K562 (cell line): Measurements from ENCODE around the gene ZPLD1. TPM values are rescaled to one million over a fixed set of nuclear protein-coding genes. Genes with fewer than 3 reads are reported as not detected.

Source experiments
- ATAC-seq: fragments of 200-7000 bp; cut with Tn5 transposase; 3 replicates; pipeline ENCODE4 v1.9.1; 2020; ENCODE audit warnings: moderate library complexity
- BruUV-seq: library from RNA; stranded (reverse); fragments of 400-500 nt; replicated peaks from 2 replicates; lab custom pipeline; 2021; lab: Mats Ljungman, UMichigan
- CTCF ChIA-PET: fragments of 300-600 bp; formaldehyde crosslinking; extraction: SDS; loops from one replicate; lab custom pipeline; 2021; ENCODE audit warnings: low intra/inter-chr PET ratio; lab: Yijun Ruan, JAX
- POLR2A ChIA-PET: fragments of 300-600, 350-650 bp; sonication (Branson Sonifier 250); formaldehyde crosslinking; extraction: SDS; loops from one replicate; lab custom pipeline; 2021; ENCODE audit warnings: antibody characterized with exemption, inconsistent platforms; lab: Yijun Ruan, JAX
- DNase-seq, 4 experiments: peaks; one replicate each; pipeline versions ENCODE4 v3.0.0 to v3.0.0-alpha.2; 2011 to 2018; ENCODE audit warnings: low spot score in 3 of 4, mixed read lengths in 3 of 4; ENCODE audit errors: extremely low read depth in 1 of 4
- FAIRE-seq: peaks from 2 replicates; lab custom pipeline; 2011; peaks lifted over from hg19 to GRCh38; lab: Jason Lieb, UNC
- H2AFZ ChIP-seq: 2 replicates; pipeline ENCODE4 v1.6.0; 2011; ENCODE audit warnings: low read depth, low read length, control low read depth, inconsistent platforms
- H3K27ac ChIP-seq: fragments of 200-600 bp; 3 replicates; pipeline ENCODE4 v1.8.0; 2011; ENCODE audit warnings: low read depth, mild to moderate bottlenecking, control low read depth, inconsistent platforms, low read length, moderate library complexity, mixed read lengths; ENCODE audit errors: extremely low read depth
- H3K27me3 ChIP-seq, 2 experiments: fragments of 300-600 bp in 1 of 2; 2 replicates in 1 of 2; 3 replicates in 1 of 2; pipeline versions ENCODE4 v1.6.0 to v1.8.0; 2011; ENCODE audit warnings: inconsistent platforms in 2 of 2, low read length in 2 of 2, mild to moderate bottlenecking in 1 of 2, mixed read lengths in 1 of 2, moderate library complexity in 1 of 2; ENCODE audit not compliant: control insufficient read depth in 2 of 2, insufficient read depth in 2 of 2
- H3K36me3 ChIP-seq: fragments of 300-600 bp; 3 replicates; pipeline ENCODE4 v1.8.0; 2011; ENCODE audit warnings: mild to moderate bottlenecking, low read length, inconsistent platforms; ENCODE audit not compliant: control insufficient read depth, insufficient read depth
- H3K4me1 ChIP-seq, 2 experiments: fragments of 200-600 bp in 1 of 2; replicated peaks in 1 of 2; 2 replicates in 1 of 2; 3 replicates in 1 of 2; pipeline versions ENCODE4 v1.5.1 to v1.8.0; 2011; ENCODE audit warnings: inconsistent platforms in 2 of 2, low read length in 2 of 2, mild to moderate bottlenecking in 1 of 2, mixed read lengths in 1 of 2, moderate library complexity in 1 of 2; ENCODE audit not compliant: control insufficient read depth in 2 of 2, insufficient read depth in 2 of 2
- H3K4me2 ChIP-seq: 2 replicates; pipeline ENCODE4 v1.6.1; 2011; ENCODE audit warnings: low read length, control low read depth, inconsistent platforms, mixed read lengths; ENCODE audit not compliant: insufficient read depth
- H3K4me3 ChIP-seq: fragments of 200-600 bp; sonication (generic), shearing (Covaris generic); 2 replicates; pipeline ENCODE4 v1.5.1; 2016; ENCODE audit warnings: control low read depth, inconsistent platforms
- H3K79me2 ChIP-seq: fragments of 200-600 bp; 3 replicates; pipeline ENCODE4 v1.8.0; 2011; ENCODE audit warnings: low read length, inconsistent platforms; ENCODE audit not compliant: control insufficient read depth, insufficient read depth
- H3K9ac ChIP-seq, 2 experiments: 2 replicates each; pipeline versions ENCODE4 v1.6.0 to v1.6.1; 2011; ENCODE audit warnings: low read depth in 2 of 2, low read length in 2 of 2, control low read depth in 1 of 2, inconsistent platforms in 1 of 2, mild to moderate bottlenecking in 1 of 2, mixed read lengths in 1 of 2; ENCODE audit not compliant: insufficient read depth in 1 of 2
- H3K9me1 ChIP-seq: one replicate; pipeline ENCODE4 v1.6.0; 2011; ENCODE audit warnings: inconsistent platforms, mild to moderate bottlenecking, low read length, moderate library complexity; ENCODE audit not compliant: control insufficient read depth, insufficient read depth
- H3K9me3 ChIP-seq: replicated peaks from 2 replicates; pipeline ENCODE4 v1.5.1; 2011; ENCODE audit warnings: low read depth, low read length, inconsistent platforms; ENCODE audit not compliant: control insufficient read depth, insufficient read depth
- H4K20me1 ChIP-seq: replicated peaks from 2 replicates; pipeline ENCODE4 v1.6.1; 2011; ENCODE audit warnings: low read length, inconsistent platforms, mixed read lengths; ENCODE audit not compliant: control insufficient read depth, insufficient read depth
- CBX1 ChIP-seq: sonication (generic); IDR thresholded peaks from 2 replicates; pipeline ENCODE4 v1.6.1; 2016; ENCODE audit warnings: antibody characterized with exemption, low read depth, mild to moderate bottlenecking
- CBX3 ChIP-seq, 2 experiments: IDR thresholded peaks; 1 replicate in 1 of 2; 2 replicates in 1 of 2; pipeline ENCODE4 v1.6.1; 2012; ENCODE audit warnings: inconsistent platforms in 2 of 2, low read length in 2 of 2, borderline replicate concordance in 1 of 2, control low read depth in 1 of 2
- CHD1 ChIP-seq: fragments of 200-600 bp; sonication (generic); IDR thresholded peaks from one replicate; pipeline ENCODE4 v1.6.1; 2012; ENCODE audit warnings: mild to moderate bottlenecking, moderate library complexity, low read length, inconsistent platforms
- COPS2 ChIP-seq: fragments of 450-650 bp; conservative IDR thresholded peaks from 2 replicates; pipeline ENCODE4 v1.6.1; 2016; ENCODE audit warnings: mild to moderate bottlenecking, moderate library complexity
- FOXP1 ChIP-seq: sonication (generic); formaldehyde crosslinking; IDR thresholded peaks from 2 replicates; pipeline ENCODE4 v1.8.0; 2022; ENCODE audit warnings: mild to moderate bottlenecking, missing genetic modification reagents
- HDAC2 ChIP-seq: fragments of 450-650 bp; IDR thresholded peaks from 2 replicates; pipeline ENCODE4 v1.6.1; 2016; ENCODE audit warnings: mild to moderate bottlenecking
- HES1 ChIP-seq: fragments of 450-650 bp; IDR thresholded peaks from 2 replicates; pipeline ENCODE4 v1.6.1; 2016; ENCODE audit warnings: low read depth, mild to moderate bottlenecking, moderate library complexity
- MXI1 ChIP-seq: IDR thresholded peaks from 2 replicates; pipeline ENCODE4 v1.6.1; 2011; ENCODE audit warnings: low read depth, mild to moderate bottlenecking, improper control_type of control experiment, low read length
- PHB ChIP-seq: fragments of 250-450 bp; sonication (Bioruptor Pico); IDR thresholded peaks from 2 replicates; pipeline ENCODE4 v1.5.0; 2021
- POLR3A ChIP-seq: IDR thresholded peaks from 2 replicates; pipeline ENCODE4 v1.6.1; 2011; ENCODE audit warnings: borderline replicate concordance, mild to moderate bottlenecking, moderate library complexity; ENCODE audit not compliant: insufficient read length, insufficient read depth; ENCODE audit errors: extremely low read depth
- RBFOX2 ChIP-seq: fragments of 200-400 bp; formaldehyde crosslinking; IDR thresholded peaks from 2 replicates; pipeline ENCODE4 v1.6.1; 2017; ENCODE audit warnings: low read depth, mild to moderate bottlenecking, low read length, moderate library complexity
- SUPT5H ChIP-seq: fragments of 450-650 bp; IDR thresholded peaks from 2 replicates; pipeline ENCODE4 v1.6.1; 2016
- TARDBP ChIP-seq: fragments of 450-650 bp; IDR thresholded peaks from 2 replicates; pipeline ENCODE4 v1.6.1; 2016
- TRIM28 ChIP-seq: fragments of 450-650 bp; IDR thresholded peaks from 2 replicates; pipeline ENCODE4 v1.6.1; 2017
- ZEB2 ChIP-seq: fragments of 450-650 bp; IDR thresholded peaks from 2 replicates; pipeline ENCODE4 v1.6.1; 2016
- ZNF197 ChIP-seq: fragments of 200-800 bp; sonication (Bioruptor generic); IDR thresholded peaks from 2 replicates; pipeline ENCODE4 v1.6.1; 2016; ENCODE audit warnings: low read depth, missing genetic modification characterization, missing compliant biosample characterization
- ZNF311 ChIP-seq: fragments of 250-450 bp; sonication (Bioruptor Pico); IDR thresholded peaks from 2 replicates; pipeline ENCODE4 v1.4.0; 2020; ENCODE audit warnings: mild to moderate bottlenecking, moderate library complexity
- ZNF431 ChIP-seq: sonication (generic); formaldehyde crosslinking; IDR thresholded peaks from 2 replicates; pipeline ENCODE4 v1.8.0; 2022; ENCODE audit warnings: mild to moderate bottlenecking, missing genetic modification reagents
- ZNF76 ChIP-seq: fragments of 250-450 bp; sonication (Bioruptor Pico); IDR thresholded peaks from 2 replicates; pipeline ENCODE4 v1.4.0; 2020; ENCODE audit warnings: mild to moderate bottlenecking, moderate library complexity, borderline replicate concordance
- WGBS: fragments of 100-300 bp; shearing (Covaris generic); methylation state at CpG from one replicate; pipeline ENCODE4 v1.1.6; 2016; ENCODE audit warnings: low coverage, mixed read lengths; ENCODE audit not compliant: insufficient coverage; ENCODE audit errors: missing lambda C conversion rate; 5-methylcytosine and 5-hydroxymethylcytosine counted together
- in situ Hi-C: fragments of 300-500 bp; cut with MboI; formaldehyde crosslinking; loops from 4 replicates; pipeline ENCODE4 v1.15.0; 2018; ENCODE audit warnings: inconsistent platforms, mixed read lengths
- intact Hi-C: fragments of 100-400 bp; cut with micrococcal nuclease; formaldehyde crosslinking; loops from 2 replicates; pipeline ENCODE4 v1.14.2; 2022
- polyA plus RNA-seq, 8 experiments: library from polyadenylated mRNA; depleted of rRNA in 4 of 8; stranded (reverse) in 5 of 8; unstranded in 3 of 8; fragments of >200 nt; fragmentation: Nextera tagmentation in 2 of 8; fragmentation: Illumina TruSeq in 1 of 8; extraction: Ambion mirVana in 2 of 8; extraction: Trizol in 1 of 8; gene quantifications; 2 replicates each; pipeline versions ENCODE4 v1.2.1 to v1.2.3, GENCODE V29; 2011 to 2014; ENCODE audit warnings: inconsistent platforms in 1 of 8, missing spikeins in 1 of 8
- total RNA-seq, 7 experiments: library from RNA; depleted of rRNA in 6 of 7; stranded (reverse); fragments of >200 nt in 6 of 7; fragmentation: Illumina TruSeq in 2 of 7; extraction: Trizol in 2 of 7; gene quantifications; 2 replicates each; pipeline versions ENCODE4 v1.2.1 to v1.2.3, GENCODE V29; 2011 to 2021; ENCODE audit warnings: low replicate concordance in 1 of 7
- TF ChIP-seq, protein P1 (sequence below): fragments of 450-650 bp; IDR thresholded peaks from 2 replicates; pipeline ENCODE4 v1.6.1; 2017; ENCODE audit warnings: antibody characterized with exemption, mild to moderate bottlenecking

ZPLD1 gene
- total and polyA plus RNA-seq, 9 of the 15 experiments (the other 6 are each of a cell fraction or from before 2014, with no cell fraction given): 0.03 to 0.10 (median 0.04) TPM; not detected in 6

DNA sequence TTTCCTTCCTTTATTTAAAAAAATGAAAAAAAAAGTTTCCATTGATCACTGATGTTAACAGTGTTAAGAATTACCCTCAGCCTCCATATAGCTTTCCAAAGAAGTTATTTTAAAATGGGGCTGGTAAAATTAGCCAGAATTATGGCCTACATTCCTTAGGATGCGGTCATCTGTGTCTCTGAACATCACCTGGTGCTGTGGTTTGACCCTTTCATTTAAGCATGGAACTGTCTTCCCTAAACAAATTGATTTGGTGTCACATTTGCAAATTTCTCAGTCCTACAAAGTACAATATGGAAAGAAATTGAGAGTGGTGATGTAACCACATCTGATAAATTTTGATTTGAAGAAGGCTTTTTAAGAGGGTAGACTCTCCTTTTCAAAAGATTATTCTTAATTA, 40.3 kb upstream of the ZPLD1 start:
- H3K4me3 ChIP-seq: no peak overlapping the region
- POLR2A ChIA-PET: no interaction called here
- no peak overlapping the region for H2AFZ ChIP-seq
- CTCF ChIA-PET: no interaction called here
- ATAC-seq (no peak), DNase-seq (no peak), FAIRE-seq (no peak)
- BruUV-seq: no TSS peak
- no peak overlapping the region for H3K4me2 ChIP-seq
- TF ChIP-seq ZNF311 (CRISPR knock-in tag) (no peak), HDAC2 (no peak), ZNF76 (CRISPR knock-in tag) (no peak), ZNF197 (CRISPR knock-in tag) (no peak), FOXP1 (CRISPR knock-in tag) (no peak), SUPT5H (no peak), COPS2 (no peak), PHB (CRISPR knock-in tag) (no peak), CHD1 (no peak), MXI1 (no peak), CBX3 (IDR thresholded peaks at IDR 0.05; ENCODE audit: borderline replicate concordance in 1 of 2, low read length in 2 of 2) (no peak), HES1 (no peak), RBFOX2 (no peak), CBX1 (no peak), ZNF431 (CRISPR knock-in tag) (no peak), ZEB2 (no peak), TARDBP (no peak), TRIM28 (no peak), POLR3A (no peak)
- TF ChIP-seq, protein P1, sequence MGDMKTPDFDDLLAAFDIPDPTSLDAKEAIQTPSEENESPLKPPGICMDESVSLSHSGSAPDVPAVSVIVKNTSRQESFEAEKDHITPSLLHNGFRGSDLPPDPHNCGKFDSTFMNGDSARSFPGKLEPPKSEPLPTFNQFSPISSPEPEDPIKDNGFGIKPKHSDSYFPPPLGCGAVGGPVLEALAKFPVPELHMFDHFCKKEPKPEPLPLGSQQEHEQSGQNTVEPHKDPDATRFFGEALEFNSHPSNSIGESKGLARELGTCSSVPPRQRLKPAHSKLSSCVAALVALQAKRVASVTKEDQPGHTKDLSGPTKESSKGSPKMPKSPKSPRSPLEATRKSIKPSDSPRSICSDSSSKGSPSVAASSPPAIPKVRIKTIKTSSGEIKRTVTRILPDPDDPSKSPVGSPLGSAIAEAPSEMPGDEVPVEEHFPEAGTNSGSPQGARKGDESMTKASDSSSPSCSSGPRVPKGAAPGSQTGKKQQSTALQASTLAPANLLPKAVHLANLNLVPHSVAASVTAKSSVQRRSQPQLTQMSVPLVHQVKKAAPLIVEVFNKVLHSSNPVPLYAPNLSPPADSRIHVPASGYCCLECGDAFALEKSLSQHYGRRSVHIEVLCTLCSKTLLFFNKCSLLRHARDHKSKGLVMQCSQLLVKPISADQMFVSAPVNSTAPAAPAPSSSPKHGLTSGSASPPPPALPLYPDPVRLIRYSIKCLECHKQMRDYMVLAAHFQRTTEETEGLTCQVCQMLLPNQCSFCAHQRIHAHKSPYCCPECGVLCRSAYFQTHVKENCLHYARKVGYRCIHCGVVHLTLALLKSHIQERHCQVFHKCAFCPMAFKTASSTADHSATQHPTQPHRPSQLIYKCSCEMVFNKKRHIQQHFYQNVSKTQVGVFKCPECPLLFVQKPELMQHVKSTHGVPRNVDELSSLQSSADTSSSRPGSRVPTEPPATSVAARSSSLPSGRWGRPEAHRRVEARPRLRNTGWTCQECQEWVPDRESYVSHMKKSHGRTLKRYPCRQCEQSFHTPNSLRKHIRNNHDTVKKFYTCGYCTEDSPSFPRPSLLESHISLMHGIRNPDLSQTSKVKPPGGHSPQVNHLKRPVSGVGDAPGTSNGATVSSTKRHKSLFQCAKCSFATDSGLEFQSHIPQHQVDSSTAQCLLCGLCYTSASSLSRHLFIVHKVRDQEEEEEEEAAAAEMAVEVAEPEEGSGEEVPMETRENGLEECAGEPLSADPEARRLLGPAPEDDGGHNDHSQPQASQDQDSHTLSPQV: no peak
- H3K27ac ChIP-seq: no peak overlapping the region
- intact Hi-C loops (no loop called here), in situ Hi-C loops (no loop called here)
- no peak overlapping the region for H3K9ac ChIP-seq
- WGBS: 0% methylated on average over 1 of the region's 1 CpG
- no peaks in the 10 kb centered on the region for H3K9me3 ChIP-seq
- H3K4me1 ChIP-seq: no peaks in the 10 kb centered on the region
- no peaks in the 10 kb centered on the region for H3K27me3 ChIP-seq
- H3K36me3 ChIP-seq: no peaks in the 10 kb centered on the region
- no peaks in the 10 kb centered on the region for H3K9me1 ChIP-seq
- no peaks in the 10 kb centered on the region for H3K79me2 ChIP-seq
- H4K20me1 ChIP-seq: no peaks in the 10 kb centered on the region
